ENCODE data around the gene SLC17A4. TPM values are rescaled to one million over a fixed set of nuclear protein-coding genes. Genes with fewer than 3 reads are reported as not detected.

SLC17A4 gene, protein sequence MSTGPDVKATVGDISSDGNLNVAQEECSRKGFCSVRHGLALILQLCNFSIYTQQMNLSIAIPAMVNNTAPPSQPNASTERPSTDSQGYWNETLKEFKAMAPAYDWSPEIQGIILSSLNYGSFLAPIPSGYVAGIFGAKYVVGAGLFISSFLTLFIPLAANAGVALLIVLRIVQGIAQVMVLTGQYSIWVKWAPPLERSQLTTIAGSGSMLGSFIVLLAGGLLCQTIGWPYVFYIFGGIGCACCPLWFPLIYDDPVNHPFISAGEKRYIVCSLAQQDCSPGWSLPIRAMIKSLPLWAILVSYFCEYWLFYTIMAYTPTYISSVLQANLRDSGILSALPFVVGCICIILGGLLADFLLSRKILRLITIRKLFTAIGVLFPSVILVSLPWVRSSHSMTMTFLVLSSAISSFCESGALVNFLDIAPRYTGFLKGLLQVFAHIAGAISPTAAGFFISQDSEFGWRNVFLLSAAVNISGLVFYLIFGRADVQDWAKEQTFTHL
- total RNA-seq (1.8 TPM), polyA plus RNA-seq (ENCODE audit: insufficient read depth, low read depth, low replicate concordance) (0.88 TPM)
- long read RNA-seq, donor 1, result 0 reads
- long read RNA-seq, donor 2, result 0 reads
- long read RNA-seq, donor 3, partial matches to known transcripts, result 11 of 19 reads
- long read RNA-seq, donor 3, other reads (novel, unspliced or antisense), result 8 of 19 reads
- long read RNA-seq, donor 4, partial matches to known transcripts, result 11 of 16 reads
- long read RNA-seq, donor 4, other reads (novel, unspliced or antisense), result 5 of 16 reads
- long read RNA-seq, donor 5, result 0 reads
- long read RNA-seq, donor 6, result 0 reads
- long read RNA-seq, donor 7, partial matches to known transcripts, result 1 of 2 reads
- long read RNA-seq, donor 7, other reads (novel, unspliced or antisense), result 1 of 2 reads
- long read RNA-seq, donor 8, result 0 reads
- long read RNA-seq, donor 9, result 0 reads
- long read RNA-seq, donor 10, result 0 reads

DNA sequence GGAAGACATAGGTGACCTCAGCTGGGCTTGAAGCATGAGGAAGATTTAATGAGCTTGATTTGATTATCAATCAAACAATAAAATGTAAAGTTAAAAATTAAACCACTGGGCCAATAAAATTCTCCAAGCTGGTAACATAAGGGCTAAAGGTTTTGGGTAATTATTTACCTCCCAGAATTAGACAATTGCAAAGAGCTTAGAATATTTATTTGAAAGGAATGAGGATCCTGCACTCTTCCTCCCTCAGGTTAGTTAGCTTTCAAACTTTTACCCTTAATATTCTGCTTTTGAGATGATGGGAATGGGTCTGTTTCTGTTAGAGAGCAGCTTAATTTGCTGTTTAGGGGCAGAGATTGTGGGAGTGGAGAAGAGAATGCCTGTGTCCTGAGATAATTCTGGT is at the start of gene SLC17A4:
SLC17A4 (plus strand) TSS at position 208 of the 400 bp plus-strand sequence. CDS start 7,221 bp downstream, outside the sequence.
- TF ChIP-seq, protein P1, sequence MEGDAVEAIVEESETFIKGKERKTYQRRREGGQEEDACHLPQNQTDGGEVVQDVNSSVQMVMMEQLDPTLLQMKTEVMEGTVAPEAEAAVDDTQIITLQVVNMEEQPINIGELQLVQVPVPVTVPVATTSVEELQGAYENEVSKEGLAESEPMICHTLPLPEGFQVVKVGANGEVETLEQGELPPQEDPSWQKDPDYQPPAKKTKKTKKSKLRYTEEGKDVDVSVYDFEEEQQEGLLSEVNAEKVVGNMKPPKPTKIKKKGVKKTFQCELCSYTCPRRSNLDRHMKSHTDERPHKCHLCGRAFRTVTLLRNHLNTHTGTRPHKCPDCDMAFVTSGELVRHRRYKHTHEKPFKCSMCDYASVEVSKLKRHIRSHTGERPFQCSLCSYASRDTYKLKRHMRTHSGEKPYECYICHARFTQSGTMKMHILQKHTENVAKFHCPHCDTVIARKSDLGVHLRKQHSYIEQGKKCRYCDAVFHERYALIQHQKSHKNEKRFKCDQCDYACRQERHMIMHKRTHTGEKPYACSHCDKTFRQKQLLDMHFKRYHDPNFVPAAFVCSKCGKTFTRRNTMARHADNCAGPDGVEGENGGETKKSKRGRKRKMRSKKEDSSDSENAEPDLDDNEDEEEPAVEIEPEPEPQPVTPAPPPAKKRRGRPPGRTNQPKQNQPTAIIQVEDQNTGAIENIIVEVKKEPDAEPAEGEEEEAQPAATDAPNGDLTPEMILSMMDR (IDR thresholded peaks at IDR 0.05; ENCODE audit: borderline replicate concordance, extremely low read depth, insufficient read depth), result no peak
- H3K27ac ChIP-seq (ENCODE audit: low read depth in 2 of 2, low read length in 2 of 2), result no peak within 1 kb of the TSS
- no peaks in the 10 kb centered on the region for H3K9me3 ChIP-seq (ENCODE audit: control insufficient read depth in 2 of 3, insufficient read depth in 1 of 3, low read length in 3 of 3)
- peak in 1 of 5 donors; percentile 4 for DNase-seq
- no peaks in the 10 kb centered on the region for H3K27me3 ChIP-seq (ENCODE audit: control insufficient read depth, insufficient read depth, low read length)
- intact Hi-C loops (cut with DNase I), result no loop called here
- H3K4me3 ChIP-seq (ENCODE audit: low read length in 3 of 3), result peak within 1 kb of the TSS in 1 of 3 donors; percentile 10
- FAIRE-seq, result no peak
- no peaks in the 10 kb centered on the region for H3K36me3 ChIP-seq (ENCODE audit: control insufficient read depth in 2 of 3, insufficient read depth in 3 of 3, low read length in 3 of 3)
- no peak within 1 kb of the TSS for H3K9ac ChIP-seq (ENCODE audit: low read length in 3 of 3)
- peaks cover 0 to 4% (median 0%) of the 10 kb centered on the region in 3 donors for H3K4me1 ChIP-seq (ENCODE audit: control insufficient read depth in 2 of 3, insufficient read depth in 2 of 3, low read depth in 1 of 3, low read length in 3 of 3)

GRCh38 chr6:25706314-25707014 is 48.1 kb upstream of the SLC17A4 start:
- Histone ChIP-seq H3K27ac (ENCODE audit: low read depth in 2 of 2, low read length in 2 of 2) (no peak overlapping the region), H3K4me1 (ENCODE audit: control insufficient read depth in 2 of 3, insufficient read depth in 2 of 3, low read depth in 1 of 3, low read length in 3 of 3) (no peaks in the 10 kb centered on the region), H3K27me3 (ENCODE audit: control insufficient read depth, insufficient read depth, low read length) (no peaks in the 10 kb centered on the region), H3K4me3 (ENCODE audit: low read length in 3 of 3) (no peak overlapping the region), H3K36me3 (ENCODE audit: control insufficient read depth in 2 of 3, insufficient read depth in 3 of 3, low read length in 3 of 3) (no peaks in the 10 kb centered on the region), H3K9ac (ENCODE audit: low read length in 3 of 3) (no peak overlapping the region), H3K9me3 (ENCODE audit: control insufficient read depth in 2 of 3, insufficient read depth in 1 of 3, low read length in 3 of 3) (no peaks in the 10 kb centered on the region)
- peak in 1 of 5 donors; percentile 7 for DNase-seq
- TF ChIP-seq, protein P1 (IDR thresholded peaks at IDR 0.05; ENCODE audit: borderline replicate concordance, extremely low read depth, insufficient read depth), result no peak
- FAIRE-seq, result no peak
- intact Hi-C loops (cut with DNase I), result no loop called here

- no peaks in the 10 kb centered on the region for H3K27me3 ChIP-seq (ENCODE audit: control insufficient read depth, insufficient read depth, low read length)
- no peak overlapping the region for H3K9ac ChIP-seq (ENCODE audit: low read length in 3 of 3)
- FAIRE-seq (no peak), DNase-seq (no peak)
- intact Hi-C loops (cut with DNase I), result no loop called here
- H3K36me3 ChIP-seq (ENCODE audit: control insufficient read depth in 2 of 3, insufficient read depth in 3 of 3, low read length in 3 of 3), result no peaks in the 10 kb centered on the region
- TF ChIP-seq, protein P1 (IDR thresholded peaks at IDR 0.05; ENCODE audit: borderline replicate concordance, extremely low read depth, insufficient read depth), result no peak
- no peak overlapping the region for H3K4me3 ChIP-seq (ENCODE audit: low read length in 3 of 3)
- H3K27ac ChIP-seq (ENCODE audit: low read depth in 2 of 2, low read length in 2 of 2), result no peak overlapping the region
- no peaks in the 10 kb centered on the region for H3K9me3 ChIP-seq (ENCODE audit: control insufficient read depth in 2 of 3, insufficient read depth in 1 of 3, low read length in 3 of 3)
- no peaks in the 10 kb centered on the region for H3K4me1 ChIP-seq (ENCODE audit: control insufficient read depth in 2 of 3, insufficient read depth in 2 of 3, low read depth in 1 of 3, low read length in 3 of 3)
Measured at GRCh38 chr6:25709761-25710160, 44.8 kb upstream of the SLC17A4 start.
